Ascending aorta (tissue), 2 donors: ENCODE results near the gene F2R. TPM values are rescaled to one million over a fixed set of nuclear protein-coding genes. Genes with fewer than 3 reads are reported as not detected.
A peak's percentile ranks its signal among the peaks of the same experiment; 100 is the strongest.

ENCODE experiments used
- DNase-seq, 2 donors: peaks; one replicate each; pipeline ENCODE4 v3.0.0-alpha.2; 2019; ENCODE audit warnings: low spot score in 2 of 2
- H3K27ac ChIP-seq, 2 donors: fragments of 200-600 bp; sonication (generic); one replicate each; pipeline ENCODE4 v1.5.1; 2016 to 2017; ENCODE audit warnings: mild to moderate bottlenecking in 1 of 2
- H3K27me3 ChIP-seq: fragments of 200-600 bp; sonication (generic); one replicate; pipeline ENCODE4 v1.5.1; 2017
- H3K36me3 ChIP-seq, 2 donors: fragments of 200-600 bp; sonication (generic); one replicate each; pipeline ENCODE4 v1.5.1; 2016
- H3K4me1 ChIP-seq, 2 donors: fragments of 200-600 bp; sonication (generic); one replicate each; pipeline ENCODE4 v1.5.1; 2016 to 2017; ENCODE audit warnings: mild to moderate bottlenecking in 1 of 2
- H3K4me3 ChIP-seq, 2 donors: fragments of 200-600 bp; sonication (generic); one replicate each; pipeline ENCODE4 v1.5.1; 2016 to 2017; ENCODE audit warnings: mild to moderate bottlenecking in 1 of 2
- H3K9me3 ChIP-seq, 2 donors: fragments of 200-600 bp; sonication (generic); one replicate each; pipeline ENCODE4 v1.5.1; 2016
- intact Hi-C: fragments of 100-400 bp; cut with DNase I; formaldehyde crosslinking; loops from one replicate; pipeline ENCODE4 v1.15.1; 2023
- total RNA-seq: library from RNA; depleted of rRNA; stranded (reverse); fragments of >200 nt; gene quantifications from one replicate; pipeline ENCODE4 v1.1.0, GENCODE V29; 2016
- TF ChIP-seq, protein P1 (sequence below), 3 experiments: fragments of 200-600 bp in 2 of 3; fragments of 450-650 bp in 1 of 3; sonication (generic) in 2 of 3; IDR thresholded peaks; one replicate each; pipeline ENCODE4 v1.5.1; 2016 to 2019; ENCODE audit warnings: antibody characterized with exemption in 3 of 3, mild to moderate bottlenecking in 1 of 3, moderate library complexity in 1 of 3

Gene F2R
- total RNA-seq, 1 donor from 2014 or later = 131 TPM

GRCh38 chr5:76705574-76705973, 10.4 kb upstream of the F2R start:
- H3K27ac ChIP-seq = no peak overlapping the region
- no peak for DNase-seq
- TF ChIP-seq, protein P1, sequence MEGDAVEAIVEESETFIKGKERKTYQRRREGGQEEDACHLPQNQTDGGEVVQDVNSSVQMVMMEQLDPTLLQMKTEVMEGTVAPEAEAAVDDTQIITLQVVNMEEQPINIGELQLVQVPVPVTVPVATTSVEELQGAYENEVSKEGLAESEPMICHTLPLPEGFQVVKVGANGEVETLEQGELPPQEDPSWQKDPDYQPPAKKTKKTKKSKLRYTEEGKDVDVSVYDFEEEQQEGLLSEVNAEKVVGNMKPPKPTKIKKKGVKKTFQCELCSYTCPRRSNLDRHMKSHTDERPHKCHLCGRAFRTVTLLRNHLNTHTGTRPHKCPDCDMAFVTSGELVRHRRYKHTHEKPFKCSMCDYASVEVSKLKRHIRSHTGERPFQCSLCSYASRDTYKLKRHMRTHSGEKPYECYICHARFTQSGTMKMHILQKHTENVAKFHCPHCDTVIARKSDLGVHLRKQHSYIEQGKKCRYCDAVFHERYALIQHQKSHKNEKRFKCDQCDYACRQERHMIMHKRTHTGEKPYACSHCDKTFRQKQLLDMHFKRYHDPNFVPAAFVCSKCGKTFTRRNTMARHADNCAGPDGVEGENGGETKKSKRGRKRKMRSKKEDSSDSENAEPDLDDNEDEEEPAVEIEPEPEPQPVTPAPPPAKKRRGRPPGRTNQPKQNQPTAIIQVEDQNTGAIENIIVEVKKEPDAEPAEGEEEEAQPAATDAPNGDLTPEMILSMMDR (IDR thresholded peaks at IDR 0.05) = no peak
- H3K4me3 ChIP-seq = no peak overlapping the region
- no peaks in the 10 kb centered on the region for H3K9me3 ChIP-seq
- no peaks in the 10 kb centered on the region for H3K4me1 ChIP-seq
- H3K27me3 ChIP-seq = no peaks in the 10 kb centered on the region
- no peaks in the 10 kb centered on the region for H3K36me3 ChIP-seq
- intact Hi-C loops = no loop called here

DNA sequence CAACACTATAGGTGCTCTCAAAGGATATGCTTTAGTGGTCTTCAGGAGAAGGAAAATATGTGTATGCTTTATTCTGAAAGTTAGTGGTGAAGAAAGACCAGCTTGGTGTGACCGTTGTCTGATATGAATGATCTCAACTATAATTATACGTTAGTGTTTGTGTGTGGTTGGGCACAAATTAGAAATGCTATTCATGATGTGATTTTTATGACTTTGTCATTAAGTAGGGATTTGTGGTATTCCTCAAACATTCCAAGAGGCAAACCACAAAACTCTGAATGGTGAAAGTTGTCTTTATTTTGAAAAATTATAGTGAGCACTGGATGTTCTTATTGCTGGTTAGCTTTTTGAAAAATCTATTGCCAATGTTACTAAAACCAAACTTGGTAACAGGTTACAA, 6.2 kb upstream of the F2R start:
- no peak overlapping the region for H3K27ac ChIP-seq
- H3K9me3 ChIP-seq = no peaks in the 10 kb centered on the region
- no peak for DNase-seq
- TF ChIP-seq, protein P1 (IDR thresholded peaks at IDR 0.05) = no peak
- intact Hi-C loops = no loop called here
- H3K36me3 ChIP-seq = no peaks in the 10 kb centered on the region
- peaks cover 0 to 3% of the 10 kb centered on the region in 2 donors for H3K4me1 ChIP-seq
- H3K4me3 ChIP-seq = no peak overlapping the region
- no peaks in the 10 kb centered on the region for H3K27me3 ChIP-seq

DNA sequence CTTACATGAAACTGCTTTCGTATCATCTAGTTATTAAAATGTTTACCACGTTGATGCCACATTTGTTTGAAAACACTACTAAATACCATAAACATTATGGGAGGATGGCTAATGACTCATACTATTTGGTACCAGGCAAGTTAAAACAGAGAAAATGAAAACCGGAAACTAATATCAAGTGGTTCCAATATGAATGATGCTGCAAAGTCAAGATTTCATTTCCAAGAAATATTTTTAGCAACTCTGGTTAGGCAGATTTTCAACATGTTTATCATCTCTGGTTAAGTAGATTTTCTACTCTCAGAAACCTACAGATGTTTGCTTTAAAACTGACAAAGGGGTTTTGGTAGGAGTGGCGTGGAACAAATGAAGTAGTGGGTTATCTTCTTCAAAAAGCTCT, 4.9 kb upstream of the F2R start:
- H3K4me3 ChIP-seq = no peak overlapping the region
- H3K4me1 ChIP-seq = peaks cover 4 to 7% of the 10 kb centered on the region in 2 donors
- TF ChIP-seq, protein P1 (IDR thresholded peaks at IDR 0.05) = no peak
- no peaks in the 10 kb centered on the region for H3K9me3 ChIP-seq
- no peaks in the 10 kb centered on the region for H3K36me3 ChIP-seq
- no peak for DNase-seq
- intact Hi-C loops = no loop called here
- H3K27ac ChIP-seq = peak overlapping the region in 1 of 2 donors; percentile 45
- H3K27me3 ChIP-seq = no peaks in the 10 kb centered on the region

- intact Hi-C loops = loop anchor here (5.0 kb wide), 1 partner anchor 72 kb away; no protein-coding TSS in a partner anchor
- H3K27me3 ChIP-seq = no peaks in the 10 kb centered on the region
- H3K27ac ChIP-seq = peak overlapping the region in 1 of 2 donors; percentile 62
- H3K4me1 ChIP-seq = peaks cover 7 to 9% of the 10 kb centered on the region in 2 donors
- no peak for DNase-seq
- no peaks in the 10 kb centered on the region for H3K9me3 ChIP-seq
- no peaks in the 10 kb centered on the region for H3K36me3 ChIP-seq
- H3K4me3 ChIP-seq = peak overlapping the region; percentile 76 to 99
- TF ChIP-seq, protein P1 (IDR thresholded peaks at IDR 0.05) = no peak
Observed at GRCh38 chr5:76714751-76715485, 1.0 kb upstream of the F2R start.

GRCh38 chr5:76715486-76715735, 515 bp upstream of the F2R start:
- intact Hi-C loops = loop anchor here (5.0 kb wide), 1 partner anchor 72 kb away; no protein-coding TSS in a partner anchor
- TF ChIP-seq, protein P1 (IDR thresholded peaks at IDR 0.05) = no peak

More at GRCh38 chr5:76715486-76715735, 515 bp upstream of the F2R start:
- Histone ChIP-seq H3K36me3 (no peaks in the 10 kb centered on the region), H3K27me3 (no peaks in the 10 kb centered on the region), H3K27ac (peak overlapping the region; percentile 54 to 62), H3K9me3 (no peaks in the 10 kb centered on the region), H3K4me3 (peak overlapping the region; percentile 76 to 99), H3K4me1 (peaks cover 7 to 9% of the 10 kb centered on the region in 2 donors)
- DNase-seq = no peak
